ENCODE results near the gene TRHDE. TPM values are rescaled to one million over a fixed set of nuclear protein-coding genes. Genes with fewer than 3 reads are reported as not detected.
A peak's percentile ranks its signal among the peaks of the same experiment; 100 is the strongest.

The TRHDE gene
- total RNA-seq, 6 experiments from 2014 or later: 65.7 to 106 (median 93.3) TPM

GRCh38 chr12:72295101-72295500, 22.9 kb downstream of the TRHDE start:
- Mint-ChIP-seq H3K4me3 (peak overlapping the region; percentile 36; the same call in 1 of the 2 replicates), H3K4me1 (ENCODE audit: low read depth) (peaks cover 99% of the 10 kb centered on the region), H3K36me3 (ENCODE audit: low read depth) (peaks cover 66% of the 10 kb centered on the region), H3K27me3 (ENCODE audit: insufficient read depth) (no peaks in the 10 kb centered on the region), H3K27ac (peak overlapping the region; percentile 79), H3K9me3 (no peaks in the 10 kb centered on the region)
- no peak for TF ChIP-seq CTCF (IDR thresholded peaks at IDR 0.05)
- DNase-seq: no peak

GRCh38 chr12:72295744-72296143, 23.6 kb downstream of the TRHDE start:
- Mint-ChIP-seq H3K36me3 (ENCODE audit: low read depth) (peaks cover 60% of the 10 kb centered on the region), H3K4me1 (ENCODE audit: low read depth) (peaks cover 96% of the 10 kb centered on the region), H3K4me3 (peak overlapping the region; percentile 80), H3K27me3 (ENCODE audit: insufficient read depth) (no peaks in the 10 kb centered on the region), H3K27ac (peak overlapping the region; percentile 92), H3K9me3 (no peaks in the 10 kb centered on the region)
- TF ChIP-seq CTCF (IDR thresholded peaks at IDR 0.05): no peak
- DNase-seq: peak; percentile 77

DNA sequence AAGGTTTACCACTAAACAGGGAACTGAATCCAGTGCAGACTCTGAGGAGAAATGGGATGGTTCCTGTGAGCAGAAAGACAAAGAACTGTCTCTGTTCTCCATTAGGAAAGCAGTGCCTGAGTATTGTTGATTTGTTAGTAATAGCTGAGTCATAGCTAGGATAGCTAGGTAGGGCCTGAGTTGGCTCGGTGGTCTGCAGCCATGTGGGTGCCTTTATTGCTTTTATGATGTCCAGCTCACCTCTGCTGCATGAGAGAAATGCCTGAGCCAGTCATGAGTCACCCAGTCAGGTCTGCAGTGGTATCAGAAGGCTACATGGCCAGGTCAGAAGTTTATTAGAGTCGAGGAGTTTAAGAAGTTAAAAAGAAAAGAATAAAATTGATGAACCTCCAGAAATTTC, 24.2 kb downstream of the TRHDE start:
- Mint-ChIP-seq H3K36me3 (ENCODE audit: low read depth) (peaks cover 54% of the 10 kb centered on the region), H3K4me3 (peak overlapping the region; percentile 80), H3K27ac (peak overlapping the region; percentile 92), H3K4me1 (ENCODE audit: low read depth) (peaks cover 96% of the 10 kb centered on the region), H3K27me3 (ENCODE audit: insufficient read depth) (no peaks in the 10 kb centered on the region), H3K9me3 (no peaks in the 10 kb centered on the region)
- TF ChIP-seq CTCF (IDR thresholded peaks at IDR 0.05): no peak
- peak; percentile 91 for DNase-seq

DNA sequence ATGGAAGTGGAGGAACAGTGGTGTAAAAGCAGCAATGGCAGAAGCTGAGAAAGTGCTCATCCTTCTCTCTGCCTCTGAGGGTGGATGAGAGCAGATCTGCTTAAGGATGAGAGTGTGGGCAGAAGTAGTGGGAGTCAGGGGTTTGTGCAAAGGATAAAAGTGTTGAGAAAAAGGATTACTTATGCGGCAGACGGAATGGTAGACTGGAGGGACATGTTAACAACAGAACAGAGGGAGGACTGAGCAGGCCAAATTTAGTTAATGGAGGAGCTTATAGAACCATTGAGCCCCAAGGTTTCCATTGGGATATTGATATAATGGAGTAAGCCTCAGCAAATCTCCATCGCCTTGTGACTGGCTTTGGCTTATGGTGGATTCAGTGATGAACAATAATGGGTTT, 25.5 kb downstream of the TRHDE start:
- H3K27ac Mint-ChIP-seq: peak overlapping the region; percentile 92
- TF ChIP-seq CTCF (IDR thresholded peaks at IDR 0.05): no peak

GRCh38 chr12:72300728-72301127, 28.6 kb downstream of the TRHDE start:
- no peak overlapping the region; the same call in 1 of the 2 replicates for H3K27ac Mint-ChIP-seq
- no peak overlapping the region for H3K4me3 Mint-ChIP-seq
- H3K9me3 Mint-ChIP-seq: no peaks in the 10 kb centered on the region
- no peak for TF ChIP-seq CTCF (IDR thresholded peaks at IDR 0.05)
- H3K4me1 Mint-ChIP-seq (ENCODE audit: low read depth): peaks cover 79% of the 10 kb centered on the region
- no peaks in the 10 kb centered on the region for H3K27me3 Mint-ChIP-seq (ENCODE audit: insufficient read depth)
- DNase-seq: no peak
- peaks cover 65% of the 10 kb centered on the region for H3K36me3 Mint-ChIP-seq (ENCODE audit: low read depth)

More for the DNA sequence above, 25.5 kb downstream of the TRHDE start:
- no peak for DNase-seq
- H3K4me3 Mint-ChIP-seq: peak overlapping the region; percentile 80
- H3K36me3 Mint-ChIP-seq (ENCODE audit: low read depth): peaks cover 52% of the 10 kb centered on the region
- H3K4me1 Mint-ChIP-seq (ENCODE audit: low read depth): peaks cover 91% of the 10 kb centered on the region
- H3K27me3 Mint-ChIP-seq (ENCODE audit: insufficient read depth): no peaks in the 10 kb centered on the region
- no peaks in the 10 kb centered on the region for H3K9me3 Mint-ChIP-seq

- DNase-seq: no peak
- Mint-ChIP-seq H3K9me3 (peaks cover 3% of the 10 kb centered on the region; the same call in 1 of the 2 replicates), H3K27ac (no peak overlapping the region), H3K27me3 (ENCODE audit: insufficient read depth) (no peaks in the 10 kb centered on the region), H3K36me3 (ENCODE audit: low read depth) (peaks cover 66% of the 10 kb centered on the region), H3K4me1 (ENCODE audit: low read depth) (peaks cover 62% of the 10 kb centered on the region), H3K4me3 (no peak overlapping the region)
- TF ChIP-seq CTCF (IDR thresholded peaks at IDR 0.05): no peak
Observed at GRCh38 chr12:72304751-72305150, 32.6 kb downstream of the TRHDE start.
